Gastroesophageal sphincter (tissue), 3 donors: Measurements from ENCODE around the gene BICD1.

ENCODE experiments used
- CTCF ChIP-seq, 4 experiments: fragments of 200-600 bp in 2 of 4; fragments of 450-650 bp in 2 of 4; sonication (generic) in 1 of 4; IDR thresholded peaks; one replicate each; pipeline ENCODE4 v1.5.1; 2017 to 2019; ENCODE audit warnings: antibody characterized with exemption in 4 of 4, mild to moderate bottlenecking in 2 of 4, moderate library complexity in 2 of 4
- EP300 ChIP-seq: sonication (generic); formaldehyde crosslinking; IDR thresholded peaks from one replicate; pipeline ENCODE4 v1.6.1; 2017; ENCODE audit warnings: antibody characterized with exemption, mild to moderate bottlenecking
- POLR2A ChIP-seq, 2 donors: fragments of 450-650 bp; IDR thresholded peaks; one replicate each; pipeline ENCODE4 v1.6.1; 2017; ENCODE audit warnings: antibody characterized with exemption in 2 of 2, mild to moderate bottlenecking in 2 of 2, moderate library complexity in 1 of 2
- POLR2AphosphoS5 ChIP-seq: sonication (generic); formaldehyde crosslinking; IDR thresholded peaks from one replicate; pipeline ENCODE4 v1.6.1; 2017; ENCODE audit warnings: antibody characterized with exemption

DNA sequence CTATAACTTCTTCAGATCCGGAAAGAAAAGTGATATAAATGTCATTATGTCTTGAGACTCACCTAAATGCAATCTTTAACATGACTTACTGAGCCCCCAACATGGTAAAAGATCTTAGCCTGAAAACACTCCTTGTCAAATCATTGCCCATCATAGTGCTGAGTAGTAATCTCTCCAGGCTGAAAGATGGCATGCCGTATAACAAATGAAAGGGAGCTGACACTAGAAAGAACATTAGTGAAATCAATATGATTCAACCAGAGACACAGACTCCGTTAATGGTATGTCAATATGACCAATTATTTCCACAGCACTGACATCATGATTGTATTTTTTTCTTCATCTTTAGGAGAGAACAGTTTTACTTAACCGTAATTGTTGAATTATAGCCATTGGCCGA is 54.4 kb downstream of the BICD1 start:
- TF ChIP-seq CTCF (IDR thresholded peaks at IDR 0.05) (no peak), EP300 (no peak), POLR2AphosphoS5 (no peak), POLR2A (IDR thresholded peaks at IDR 0.05) (no peak)
